Astrocyte (in vitro differentiated cells and primary cell): Measurements from ENCODE around the gene NAT14. TPM values are rescaled to one million over a fixed set of nuclear protein-coding genes. Genes with fewer than 3 reads are reported as not detected.
"Not testable (repeated sequence)": the region's sequence is repeated elsewhere in the genome, so short reads cannot be mapped to it uniquely, and the experiment has no call there.

Experiments
- DNase-seq: peaks from one replicate; pipeline ENCODE4 v3.0.0-alpha.2; 2010; ENCODE audit warnings: low read depth
- FAIRE-seq: peaks from 2 replicates; lab custom pipeline; 2011; peaks lifted over from hg19 to GRCh38; lab: Jason Lieb, UNC
- H2AFZ ChIP-seq: 2 replicates; pipeline ENCODE4 v1.6.0; 2012; ENCODE audit warnings: low read depth, low read length, inconsistent platforms
- H3K27ac ChIP-seq: 2 replicates; pipeline ENCODE4 v1.5.1; 2011; ENCODE audit warnings: low read depth, low read length, inconsistent platforms
- H3K27me3 ChIP-seq: 2 replicates; pipeline ENCODE4 v1.6.0; 2011; ENCODE audit warnings: low read length, inconsistent platforms; ENCODE audit not compliant: insufficient read depth
- H3K36me3 ChIP-seq: 2 replicates; pipeline ENCODE4 v1.5.1; 2011; ENCODE audit warnings: low read length, inconsistent platforms; ENCODE audit not compliant: insufficient read depth
- H3K4me1 ChIP-seq: 2 replicates; pipeline ENCODE4 v1.5.1; 2011; ENCODE audit warnings: low read length, inconsistent platforms; ENCODE audit not compliant: insufficient read depth
- H3K4me2 ChIP-seq: 2 replicates; pipeline ENCODE4 v1.6.0; 2012; ENCODE audit warnings: low read length, inconsistent platforms
- H3K4me3 ChIP-seq: 2 replicates; pipeline ENCODE4 v1.5.1; 2011; ENCODE audit warnings: low read depth, mild to moderate bottlenecking, low read length, inconsistent platforms; ENCODE audit not compliant: insufficient read depth
- H3K79me2 ChIP-seq: 2 replicates; pipeline ENCODE4 v1.6.0; 2012; ENCODE audit warnings: mild to moderate bottlenecking, low read length, inconsistent platforms; ENCODE audit not compliant: insufficient read depth
- H3K9ac ChIP-seq: 2 replicates; pipeline ENCODE4 v1.6.0; 2012; ENCODE audit warnings: mild to moderate bottlenecking, low read length, inconsistent platforms
- H3K9me3 ChIP-seq: 2 replicates; pipeline ENCODE4 v1.5.1; 2012; ENCODE audit warnings: low read depth, mild to moderate bottlenecking, low read length, inconsistent platforms; ENCODE audit not compliant: insufficient read depth
- H4K20me1 ChIP-seq: 2 replicates; pipeline ENCODE4 v1.6.0; 2012; ENCODE audit warnings: low read length, inconsistent platforms; ENCODE audit not compliant: insufficient read depth
- H3K27ac Mint-ChIP-seq: one replicate; pipeline ENCODE4 v1.8.0; 2021; ENCODE audit warnings: mild to moderate bottlenecking, mixed read lengths; ENCODE audit not compliant: unreplicated experiment
- H3K27me3 Mint-ChIP-seq: one replicate; pipeline ENCODE4 v1.8.0; 2021; ENCODE audit warnings: low read depth, mixed read lengths; ENCODE audit not compliant: unreplicated experiment
- H3K36me3 Mint-ChIP-seq: one replicate; pipeline ENCODE4 v1.8.0; 2021; ENCODE audit warnings: low read depth, mixed read lengths; ENCODE audit not compliant: unreplicated experiment
- H3K4me1 Mint-ChIP-seq: one replicate; pipeline ENCODE4 v1.8.0; 2021; ENCODE audit warnings: low read depth, mixed read lengths; ENCODE audit not compliant: unreplicated experiment
- H3K4me3 Mint-ChIP-seq: one replicate; pipeline ENCODE4 v1.8.0; 2021; ENCODE audit warnings: mild to moderate bottlenecking, moderate library complexity, mixed read lengths; ENCODE audit not compliant: unreplicated experiment
- H3K9me3 Mint-ChIP-seq: one replicate; pipeline ENCODE4 v1.8.0; 2021; ENCODE audit warnings: mild to moderate bottlenecking, mixed read lengths; ENCODE audit not compliant: unreplicated experiment
- EZH2 ChIP-seq: IDR thresholded peaks from 2 replicates; pipeline ENCODE4 v1.6.1; 2012; ENCODE audit warnings: mild to moderate bottlenecking, low read length, inconsistent platforms; ENCODE audit not compliant: insufficient read depth
- total RNA-seq: library from RNA; stranded (reverse); gene quantifications from 2 replicates; pipeline ENCODE4 v1.2.1, GENCODE V29; 2021
- TF ChIP-seq, protein P1 (sequence below): IDR thresholded peaks from 2 replicates; pipeline ENCODE4 v1.5.1; 2011; ENCODE audit warnings: low read depth, mild to moderate bottlenecking, inconsistent platforms, low read length, moderate library complexity; ENCODE audit not compliant: insufficient read depth

The NAT14 gene
- total RNA-seq, 1 donor from 2014 or later: 71.2 TPM

GRCh38 chr19:55495646-55496349 is 10.8 kb downstream of the NAT14 start:
- H3K4me2 ChIP-seq: no peak overlapping the region
- no peak overlapping the region for H3K27ac ChIP-seq
- no peak for TF ChIP-seq EZH2
- TF ChIP-seq, protein P1, sequence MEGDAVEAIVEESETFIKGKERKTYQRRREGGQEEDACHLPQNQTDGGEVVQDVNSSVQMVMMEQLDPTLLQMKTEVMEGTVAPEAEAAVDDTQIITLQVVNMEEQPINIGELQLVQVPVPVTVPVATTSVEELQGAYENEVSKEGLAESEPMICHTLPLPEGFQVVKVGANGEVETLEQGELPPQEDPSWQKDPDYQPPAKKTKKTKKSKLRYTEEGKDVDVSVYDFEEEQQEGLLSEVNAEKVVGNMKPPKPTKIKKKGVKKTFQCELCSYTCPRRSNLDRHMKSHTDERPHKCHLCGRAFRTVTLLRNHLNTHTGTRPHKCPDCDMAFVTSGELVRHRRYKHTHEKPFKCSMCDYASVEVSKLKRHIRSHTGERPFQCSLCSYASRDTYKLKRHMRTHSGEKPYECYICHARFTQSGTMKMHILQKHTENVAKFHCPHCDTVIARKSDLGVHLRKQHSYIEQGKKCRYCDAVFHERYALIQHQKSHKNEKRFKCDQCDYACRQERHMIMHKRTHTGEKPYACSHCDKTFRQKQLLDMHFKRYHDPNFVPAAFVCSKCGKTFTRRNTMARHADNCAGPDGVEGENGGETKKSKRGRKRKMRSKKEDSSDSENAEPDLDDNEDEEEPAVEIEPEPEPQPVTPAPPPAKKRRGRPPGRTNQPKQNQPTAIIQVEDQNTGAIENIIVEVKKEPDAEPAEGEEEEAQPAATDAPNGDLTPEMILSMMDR: no peak
- peaks cover 10% of the 10 kb centered on the region for H3K4me1 Mint-ChIP-seq
- H2AFZ ChIP-seq: no peak overlapping the region
- H3K4me3 Mint-ChIP-seq: no peak overlapping the region
- peak overlapping the region; percentile 72 for H3K27ac Mint-ChIP-seq
- no peak overlapping the region for H3K4me3 ChIP-seq
- peaks cover 19% of the 10 kb centered on the region for H3K4me1 ChIP-seq
- H3K36me3 ChIP-seq: no peaks in the 10 kb centered on the region
- H4K20me1 ChIP-seq: no peaks in the 10 kb centered on the region
- no peak overlapping the region for H3K9ac ChIP-seq
- peaks cover 24% of the 10 kb centered on the region for H3K36me3 Mint-ChIP-seq
- H3K9me3 ChIP-seq: no peaks in the 10 kb centered on the region
- no peak for FAIRE-seq
- H3K27me3 ChIP-seq: no peaks in the 10 kb centered on the region
- no peak for DNase-seq
- H3K27me3 Mint-ChIP-seq: peaks cover 4% of the 10 kb centered on the region
- no peaks in the 10 kb centered on the region for H3K79me2 ChIP-seq
- peaks cover 3% of the 10 kb centered on the region for H3K9me3 Mint-ChIP-seq

DNA sequence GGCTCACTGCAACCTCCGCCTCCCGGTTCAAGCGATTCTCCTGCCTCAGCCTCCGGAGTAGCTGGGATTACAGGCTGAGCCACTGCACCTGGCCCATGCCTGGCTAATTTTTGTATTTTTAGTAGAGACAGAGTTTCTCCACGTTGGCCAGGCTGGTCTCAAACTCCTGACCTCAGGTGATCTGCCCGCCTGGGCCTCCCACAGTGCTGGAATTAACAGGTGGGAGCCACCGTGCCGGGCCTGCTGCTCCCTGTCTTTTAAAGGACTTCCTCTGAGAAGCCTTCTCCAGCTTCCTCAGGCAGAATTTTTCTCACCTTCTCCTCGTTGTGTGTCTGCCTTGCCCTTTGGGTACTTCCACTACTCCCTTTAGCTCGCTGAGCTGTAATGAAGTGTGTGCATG is 11.8 kb downstream of the NAT14 start:
- H3K36me3 ChIP-seq: not testable (repeated sequence)

GRCh38 chr19:55497763-55498162 is 12.8 kb downstream of the NAT14 start:
- H3K27me3 Mint-ChIP-seq: peaks cover 11% of the 10 kb centered on the region
- FAIRE-seq (no peak), DNase-seq (no peak)
- H3K9me3 ChIP-seq: no peaks in the 10 kb centered on the region
- H3K4me2 ChIP-seq: no peak overlapping the region
- peaks cover 31% of the 10 kb centered on the region for H3K36me3 Mint-ChIP-seq
- peaks cover 19% of the 10 kb centered on the region for H3K4me1 ChIP-seq
- H3K4me3 Mint-ChIP-seq: no peak overlapping the region
- no peak overlapping the region for H3K27ac ChIP-seq
- H2AFZ ChIP-seq: no peak overlapping the region
- no peak overlapping the region for H3K27ac Mint-ChIP-seq
- no peak for TF ChIP-seq EZH2
- TF ChIP-seq, protein P1: no peak
- H4K20me1 ChIP-seq: no peaks in the 10 kb centered on the region
- H3K36me3 ChIP-seq: no peaks in the 10 kb centered on the region
- peaks cover 8% of the 10 kb centered on the region for H3K4me1 Mint-ChIP-seq
- H3K27me3 ChIP-seq: no peaks in the 10 kb centered on the region
- no peak overlapping the region for H3K9ac ChIP-seq
- H3K4me3 ChIP-seq: no peak overlapping the region
- H3K79me2 ChIP-seq: no peaks in the 10 kb centered on the region
- H3K9me3 Mint-ChIP-seq: peaks cover 3% of the 10 kb centered on the region

More for the DNA sequence above, 11.8 kb downstream of the NAT14 start:
- not testable (repeated sequence) for H3K9me3 Mint-ChIP-seq, H3K4me3 Mint-ChIP-seq, H2AFZ ChIP-seq, H4K20me1 ChIP-seq, FAIRE-seq, H3K4me2 ChIP-seq, H3K4me1 Mint-ChIP-seq, H3K27ac Mint-ChIP-seq, H3K9me3 ChIP-seq, H3K4me3 ChIP-seq, H3K27ac ChIP-seq, DNase-seq, H3K79me2 ChIP-seq, H3K27me3 Mint-ChIP-seq, H3K27me3 ChIP-seq, H3K9ac ChIP-seq
- H3K4me1 ChIP-seq: peaks cover 19% of the 10 kb centered on the region
- H3K36me3 Mint-ChIP-seq: peaks cover 26% of the 10 kb centered on the region
